NCI-H2171 (cell line): ENCODE results near the gene TMEM170A.
A peak's percentile ranks its signal among the peaks of the same experiment; 100 is the strongest.
"Not testable (repeated sequence)": the region's sequence is repeated elsewhere in the genome, so short reads cannot be mapped to it uniquely, and the experiment has no call there.

ENCODE experiments used
- DNase-seq: peaks from one replicate; lab custom pipeline; 2025; lab: John Stamatoyannopoulos, UW

Gene TMEM170A

GRCh38 chr16:75464122-75464918, at the start of gene TMEM170A:
Gene TMEM170A (minus strand): TSS chr16:75464689. CDS start chr16:75464600, 89 bp downstream.
- peak; percentile 96 for DNase-seq

- no peak for DNase-seq
Measured at GRCh38 chr16:75506574-75506973, 42.1 kb upstream of the TMEM170A start.

GRCh38 chr16:75506107-75506506, 41.6 kb upstream of the TMEM170A start:
- no peak for DNase-seq

GRCh38 chr16:75503801-75504200, 39.3 kb upstream of the TMEM170A start:
- no peak for DNase-seq

GRCh38 chr16:75502916-75503605, 38.6 kb upstream of the TMEM170A start:
- no peak for DNase-seq

DNA sequence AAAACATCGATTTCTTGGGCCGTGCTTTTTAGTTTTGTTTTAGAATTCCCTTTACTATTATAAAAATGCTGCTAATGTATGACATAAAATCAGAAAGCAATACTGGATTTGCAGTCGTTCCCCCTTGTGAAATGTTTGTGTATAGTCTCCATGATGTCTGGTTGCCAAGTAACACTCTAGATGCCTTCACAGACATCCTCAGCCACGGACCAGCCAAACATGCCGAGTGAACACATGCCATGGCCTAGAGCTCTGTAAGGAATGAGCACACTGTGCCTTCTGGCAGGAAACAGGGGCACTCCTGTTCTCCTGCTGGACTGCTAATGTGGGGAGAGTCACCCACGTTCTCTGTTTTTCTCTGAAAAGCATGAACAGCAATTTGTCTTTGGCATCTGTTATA, 37.3 kb upstream of the TMEM170A start:
- DNase-seq: not testable (repeated sequence)

DNA sequence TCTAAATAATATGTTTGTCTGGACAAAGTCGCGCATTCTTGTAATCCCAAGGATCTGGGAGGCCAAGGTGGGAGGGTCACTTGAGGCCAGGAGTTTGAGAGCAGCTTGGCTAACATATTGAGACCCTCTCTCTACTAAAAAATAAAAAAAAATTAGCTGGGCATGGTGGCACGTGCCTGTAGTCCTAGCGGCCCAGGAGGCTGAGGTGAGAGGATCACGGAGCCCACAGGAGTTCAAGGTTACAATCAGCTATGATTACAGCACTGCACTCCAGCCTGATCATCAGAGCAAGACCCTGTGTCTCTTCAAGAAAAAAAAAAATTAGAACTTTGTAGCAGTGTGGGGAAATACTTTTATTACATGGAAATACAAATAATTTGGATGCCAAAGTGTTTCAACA, 36.9 kb upstream of the TMEM170A start:
- DNase-seq: no peak

DNA sequence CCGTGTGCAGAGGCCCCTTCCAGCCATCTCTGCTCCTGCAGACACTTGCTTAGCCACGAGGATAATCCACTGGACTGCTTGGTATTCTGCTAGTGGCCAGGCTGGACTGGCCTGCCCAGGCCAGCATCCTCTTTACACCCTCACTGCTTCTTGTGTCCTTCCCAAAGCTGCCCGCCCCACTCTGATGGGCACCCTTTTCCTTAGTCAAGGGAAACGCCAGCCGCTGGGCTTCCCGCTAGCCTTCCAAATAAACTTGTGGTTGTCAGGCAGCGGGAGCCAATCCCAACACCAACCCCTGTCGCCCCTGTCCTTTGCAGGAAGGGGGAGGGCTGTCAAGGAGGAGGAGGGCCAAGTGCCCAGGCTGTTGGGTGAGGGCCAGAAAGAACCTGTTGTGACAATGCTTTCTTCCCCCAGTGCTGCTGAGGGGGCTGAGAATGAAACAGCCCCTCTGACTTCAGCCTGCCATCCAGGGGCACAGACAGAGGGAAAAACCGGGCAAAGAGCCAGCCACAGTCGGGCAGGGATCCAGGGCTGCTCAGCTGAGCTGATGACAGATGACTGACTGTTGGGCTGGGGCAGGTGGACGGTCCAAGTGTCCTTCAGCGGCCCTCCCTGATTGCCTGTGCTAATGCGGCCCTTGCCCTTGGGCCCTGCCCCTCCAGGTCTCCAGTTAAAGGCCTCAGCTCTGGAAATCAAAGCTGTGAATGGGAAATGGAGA, 34.3 kb upstream of the TMEM170A start:
- DNase-seq: peak; percentile 35

DNA sequence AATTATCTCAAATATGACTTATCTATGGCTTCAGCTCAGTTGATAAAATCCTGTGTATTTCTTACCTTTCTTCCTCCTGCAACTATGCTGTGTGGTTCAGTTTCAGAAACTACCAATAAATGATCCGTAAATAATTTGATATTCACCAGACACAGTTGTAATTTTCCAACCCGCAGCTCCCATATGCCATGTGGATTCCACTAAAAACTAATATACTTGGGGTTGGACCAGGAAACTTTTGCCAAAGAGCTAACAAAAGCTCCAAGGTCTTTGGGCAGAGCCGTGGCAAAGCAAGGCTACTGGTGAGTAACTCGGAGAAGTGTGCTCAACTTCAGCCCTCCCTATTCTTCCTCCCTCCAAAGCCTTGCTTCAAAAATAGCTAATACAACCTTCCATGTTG, 33.1 kb upstream of the TMEM170A start:
- DNase-seq: peak; percentile 47

DNA sequence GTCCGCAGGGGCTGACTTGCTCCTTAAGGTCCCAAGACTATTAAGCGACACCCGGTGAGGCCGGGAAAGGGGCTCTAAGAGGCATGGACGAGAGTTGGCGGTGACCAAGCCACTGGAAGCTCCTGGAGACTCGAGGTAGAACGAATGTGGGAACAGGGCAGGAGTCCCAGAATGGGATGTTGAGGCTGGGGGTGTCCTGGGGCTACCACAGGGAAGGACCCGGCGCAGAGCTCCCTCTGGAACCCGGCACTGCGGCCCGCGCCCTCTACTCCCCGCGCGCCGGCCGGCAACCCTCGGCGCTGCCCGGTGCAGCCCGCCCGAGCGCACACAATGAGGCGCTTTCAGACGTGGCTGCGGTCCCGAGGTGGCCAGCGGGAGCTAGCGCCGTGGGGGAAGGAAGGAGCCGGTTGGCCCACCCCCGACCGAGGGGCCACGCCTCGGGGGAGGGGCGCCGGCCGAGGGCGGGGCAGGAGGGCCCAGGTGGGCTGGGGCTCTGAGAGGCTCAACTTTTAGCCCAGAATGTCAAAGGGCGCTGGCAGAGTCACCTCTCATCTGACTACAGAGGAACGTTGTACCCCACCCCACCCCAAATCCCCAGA, 30.7 kb upstream of the TMEM170A start, which contains the start of gene CHST6:
Gene CHST6 (minus strand): TSS at position 366 of the 599 bp plus-strand sequence. CDS start 15,613 bp downstream, outside the sequence.
- DNase-seq: no peak

- no peak for DNase-seq
Measured at GRCh38 chr16:75494661-75495075, 30.2 kb upstream of the TMEM170A start.

DNA sequence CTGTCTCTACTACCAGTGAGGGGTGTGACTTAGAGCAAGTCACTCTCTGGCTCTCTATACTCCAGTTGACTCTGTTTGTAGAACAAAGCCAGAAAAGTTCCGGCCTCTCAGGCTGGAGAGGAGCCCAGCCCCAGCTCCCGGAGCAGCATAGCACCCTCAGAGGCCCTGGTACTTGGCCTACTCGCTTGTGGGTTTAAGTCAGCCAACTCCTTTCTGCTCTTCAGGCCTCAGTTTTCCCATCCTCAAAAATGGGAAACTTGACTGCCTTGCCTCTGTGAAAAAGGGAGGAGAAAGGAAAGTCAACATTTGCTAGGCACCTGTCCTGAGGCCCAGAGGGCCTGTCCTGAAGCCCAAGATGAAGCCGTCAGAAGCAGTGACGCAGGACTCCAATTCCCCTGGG, 29.7 kb upstream of the TMEM170A start:
- DNase-seq: no peak

GRCh38 chr16:75491876-75492275, 27.4 kb upstream of the TMEM170A start:
- DNase-seq: peak; percentile 86

DNA sequence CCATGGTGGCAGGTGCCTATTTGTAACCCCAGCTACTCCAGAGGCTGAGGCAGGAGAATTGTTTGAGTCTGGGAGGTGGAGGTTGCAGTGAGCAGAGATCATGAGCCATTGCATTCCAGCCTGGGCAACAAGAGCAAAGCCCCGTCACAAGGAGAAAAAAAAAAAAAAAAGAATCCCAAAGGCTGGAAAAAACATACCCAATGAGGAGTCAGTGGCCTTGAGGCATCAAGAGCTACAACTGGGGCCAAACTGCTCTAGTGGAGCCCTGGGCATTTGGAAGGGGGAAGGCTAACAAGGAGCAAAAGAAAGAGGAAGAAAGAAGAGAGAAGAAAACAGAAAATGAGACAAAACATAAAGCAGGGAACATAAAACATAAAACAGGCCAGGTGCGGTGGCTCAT, 23.8 kb upstream of the TMEM170A start:
- DNase-seq: no peak

DNA sequence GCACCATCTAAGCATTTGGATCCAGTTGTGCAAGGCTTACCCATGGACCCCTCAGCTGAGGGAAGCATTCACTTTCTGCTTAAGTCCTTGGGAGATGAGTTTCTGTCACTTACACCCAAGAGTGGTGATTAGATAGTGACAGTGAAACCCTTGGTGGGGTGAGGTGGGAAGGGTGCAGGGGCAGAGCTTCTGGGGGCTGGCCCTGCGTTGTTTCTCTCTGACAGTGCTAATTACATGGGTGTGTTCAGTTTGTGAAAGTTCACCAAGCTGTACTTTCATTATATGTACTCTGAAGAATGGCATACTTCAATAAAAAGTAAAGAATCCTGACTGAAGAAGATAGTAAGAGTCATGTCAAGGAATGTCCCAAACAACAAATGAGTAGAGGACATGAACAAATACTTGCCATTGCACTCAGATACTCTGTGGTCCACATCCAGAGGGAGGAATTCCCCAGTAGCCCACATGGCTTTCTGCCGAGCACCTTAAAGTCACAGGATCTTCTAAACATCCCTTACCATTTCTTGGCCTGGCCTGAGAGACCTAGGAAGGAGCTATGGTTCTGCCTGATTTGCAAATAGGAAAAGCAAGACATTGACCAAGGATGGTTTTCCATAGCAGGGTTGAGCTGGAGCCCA, 22.3 kb upstream of the TMEM170A start:
- no peak for DNase-seq

GRCh38 chr16:75486014-75486675, 21.7 kb upstream of the TMEM170A start:
- peak; percentile 47 for DNase-seq

DNA sequence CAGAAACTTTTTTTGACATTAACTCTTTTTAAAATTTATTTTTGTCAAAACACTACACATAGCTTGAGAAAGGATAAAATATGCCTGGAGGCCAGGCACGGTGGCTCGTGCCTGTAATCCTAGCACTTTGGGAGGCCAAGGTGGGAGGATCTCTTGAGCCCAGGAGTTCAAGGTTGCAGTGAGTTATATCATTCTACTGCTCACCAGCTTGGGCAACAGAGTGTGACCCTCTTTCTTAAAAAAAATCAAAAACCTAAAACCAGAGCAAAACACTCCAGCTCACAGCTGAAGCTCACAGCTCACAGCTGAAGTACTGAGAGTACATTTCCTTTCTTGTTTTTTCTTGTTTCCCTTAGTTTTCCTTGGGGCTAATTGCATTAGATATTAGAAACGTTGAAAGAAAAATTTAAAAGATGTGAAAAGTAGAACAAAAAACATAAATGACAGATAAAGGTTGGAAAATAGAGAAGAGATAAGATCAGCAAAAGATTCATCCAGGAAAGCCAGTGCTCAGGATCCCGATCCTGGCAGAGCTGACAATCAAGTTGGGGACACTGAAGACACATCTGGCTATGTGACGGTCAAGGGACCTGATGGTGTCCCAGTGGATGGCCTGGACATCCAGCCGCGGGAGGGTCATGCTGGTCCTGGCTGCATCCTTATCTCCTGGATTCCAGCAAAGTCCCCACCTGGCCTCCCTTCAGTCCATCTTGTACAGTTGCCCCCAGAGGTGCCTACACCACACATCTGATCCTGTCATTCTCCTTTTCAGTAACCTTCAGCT, 20.9 kb upstream of the TMEM170A start:
- no peak for DNase-seq

GRCh38 chr16:75483222-75483621, 18.7 kb upstream of the TMEM170A start:
- no peak for DNase-seq

DNA sequence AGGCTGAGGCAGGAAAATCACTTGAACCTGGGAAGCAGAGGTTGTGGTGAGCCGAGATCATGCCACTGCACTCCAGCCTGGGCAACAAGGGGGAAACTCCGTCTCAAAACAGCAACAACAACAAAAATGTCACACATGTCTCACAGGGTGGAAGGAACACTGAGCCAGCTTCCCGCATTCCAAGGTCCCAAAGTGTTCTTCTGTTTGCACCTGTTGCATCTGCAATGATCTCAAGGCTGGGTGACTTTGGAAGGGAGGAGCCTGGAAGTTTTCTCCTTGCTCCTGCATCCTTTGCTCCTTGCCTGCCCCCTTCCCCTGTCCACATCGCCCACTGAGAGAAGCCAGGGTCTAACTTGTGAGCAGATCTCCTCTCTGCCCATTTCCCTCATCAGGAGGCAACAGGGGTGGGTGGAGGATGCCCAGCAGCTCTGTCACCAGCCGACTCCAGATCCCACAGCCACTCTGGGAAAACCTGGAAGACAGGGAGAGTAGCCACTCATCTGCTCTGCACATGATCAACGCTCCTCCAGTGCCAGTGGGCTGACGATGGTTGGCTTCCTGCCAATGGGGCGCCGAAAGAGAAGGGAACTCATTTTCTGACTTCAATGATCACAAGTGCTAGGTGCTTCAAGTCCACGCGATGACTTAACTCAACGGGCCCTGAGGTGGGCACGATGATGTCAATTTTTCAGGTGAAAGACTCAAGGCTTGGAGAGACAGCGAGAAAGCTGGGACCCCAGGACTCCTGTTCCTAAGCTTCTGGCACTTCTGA, 18.1 kb upstream of the TMEM170A start:
- no peak for DNase-seq

GRCh38 chr16:75481475-75481874, 17.0 kb upstream of the TMEM170A start:
- DNase-seq: no peak
